DND-41 (cell line): Measurements from ENCODE around the gene SPPL3.

Source experiments
- EZH2 ChIP-seq: IDR thresholded peaks from 3 replicates; pipeline ENCODE4 v1.6.1; 2012; ENCODE audit warnings: borderline replicate concordance, low read depth, mild to moderate bottlenecking, moderate library complexity, low read length, inconsistent platforms; ENCODE audit not compliant: severe bottlenecking
- TF ChIP-seq, protein P1 (sequence below): IDR thresholded peaks from 2 replicates; pipeline ENCODE4 v1.5.1; 2012; ENCODE audit warnings: borderline replicate concordance, low read length, moderate library complexity, mild to moderate bottlenecking; ENCODE audit not compliant: poor library complexity, severe bottlenecking; ENCODE audit errors: extremely low read depth

DNA sequence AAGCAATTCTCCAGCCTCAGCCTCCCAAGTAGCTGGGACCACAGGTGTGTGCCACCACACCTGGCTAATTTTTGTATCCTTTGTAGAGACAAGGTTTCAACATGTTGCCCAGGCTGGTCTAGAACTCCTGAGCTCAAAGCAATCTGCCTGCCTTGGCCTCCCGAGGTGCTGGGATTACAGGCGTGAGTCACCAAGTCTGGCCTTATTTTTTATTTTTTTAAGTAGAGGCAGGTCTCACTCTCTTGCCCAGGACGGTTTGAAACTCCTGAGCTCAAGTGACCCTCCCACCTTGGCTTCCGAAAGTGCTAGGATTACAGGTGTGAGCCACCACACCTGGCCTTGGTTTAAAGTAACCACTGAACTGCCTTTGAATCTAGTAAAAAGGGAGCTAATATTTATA is 56.8 kb downstream of the SPPL3 start:
- TF ChIP-seq, protein P1, sequence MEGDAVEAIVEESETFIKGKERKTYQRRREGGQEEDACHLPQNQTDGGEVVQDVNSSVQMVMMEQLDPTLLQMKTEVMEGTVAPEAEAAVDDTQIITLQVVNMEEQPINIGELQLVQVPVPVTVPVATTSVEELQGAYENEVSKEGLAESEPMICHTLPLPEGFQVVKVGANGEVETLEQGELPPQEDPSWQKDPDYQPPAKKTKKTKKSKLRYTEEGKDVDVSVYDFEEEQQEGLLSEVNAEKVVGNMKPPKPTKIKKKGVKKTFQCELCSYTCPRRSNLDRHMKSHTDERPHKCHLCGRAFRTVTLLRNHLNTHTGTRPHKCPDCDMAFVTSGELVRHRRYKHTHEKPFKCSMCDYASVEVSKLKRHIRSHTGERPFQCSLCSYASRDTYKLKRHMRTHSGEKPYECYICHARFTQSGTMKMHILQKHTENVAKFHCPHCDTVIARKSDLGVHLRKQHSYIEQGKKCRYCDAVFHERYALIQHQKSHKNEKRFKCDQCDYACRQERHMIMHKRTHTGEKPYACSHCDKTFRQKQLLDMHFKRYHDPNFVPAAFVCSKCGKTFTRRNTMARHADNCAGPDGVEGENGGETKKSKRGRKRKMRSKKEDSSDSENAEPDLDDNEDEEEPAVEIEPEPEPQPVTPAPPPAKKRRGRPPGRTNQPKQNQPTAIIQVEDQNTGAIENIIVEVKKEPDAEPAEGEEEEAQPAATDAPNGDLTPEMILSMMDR, result no peak
- no peak for TF ChIP-seq EZH2
